ENCODE measurements around the gene ADAMTS9.

DNA sequence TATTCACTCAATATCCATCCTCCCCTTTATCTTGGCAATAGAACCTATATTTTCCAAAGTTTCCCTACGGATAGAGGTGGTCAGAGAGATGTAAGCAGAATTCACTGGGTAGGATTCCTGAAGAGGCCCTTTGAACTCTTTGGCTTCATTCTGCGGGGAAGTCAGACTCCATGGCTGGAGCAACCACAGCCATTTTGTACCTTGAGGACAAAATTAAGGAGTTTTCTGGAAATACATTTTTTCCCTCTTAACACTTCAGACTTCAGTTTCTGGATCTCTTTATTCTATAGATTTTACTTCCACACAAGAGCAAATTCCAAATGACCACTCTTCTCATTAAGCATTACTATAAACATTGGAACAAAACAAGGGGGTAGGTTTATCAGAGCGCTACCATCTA lies 43.3 kb downstream of the ADAMTS9 start:
- no peak for TF ChIP-seq RFX1 (IDR thresholded peaks at IDR 0.05)
- TF ChIP-seq SIN3A (IDR thresholded peaks at IDR 0.05; ENCODE audit: borderline replicate concordance in 2 of 2, control insufficient read depth in 1 of 2, low read depth in 2 of 2, low read length in 2 of 2), result no peak
- no peak for TF ChIP-seq USF2 (CRISPR knock-in tag; IDR thresholded peaks at IDR 0.05)
- TF ChIP-seq ZNF586 (CRISPR knock-in tag; conservative IDR thresholded peaks at IDR 0.05), result no peak
- TF ChIP-seq JUND (IDR thresholded peaks at IDR 0.05; ENCODE audit: borderline replicate concordance, low read depth, low read length), result no peak
- TF ChIP-seq JUND (tag; IDR thresholded peaks at IDR 0.05; ENCODE audit: borderline replicate concordance, low read depth, low read length), result no peak
- no peak for TF ChIP-seq TAF1 (IDR thresholded peaks at IDR 0.05; ENCODE audit: control insufficient read depth, extremely low read depth, insufficient read depth, low read length, severe bottlenecking)
- no peak for TF ChIP-seq HDAC2 (IDR thresholded peaks at IDR 0.05)
- no peak for TF ChIP-seq MXI1 (IDR thresholded peaks at IDR 0.05; ENCODE audit: low read depth, low read length)
- TF ChIP-seq, protein P1, sequence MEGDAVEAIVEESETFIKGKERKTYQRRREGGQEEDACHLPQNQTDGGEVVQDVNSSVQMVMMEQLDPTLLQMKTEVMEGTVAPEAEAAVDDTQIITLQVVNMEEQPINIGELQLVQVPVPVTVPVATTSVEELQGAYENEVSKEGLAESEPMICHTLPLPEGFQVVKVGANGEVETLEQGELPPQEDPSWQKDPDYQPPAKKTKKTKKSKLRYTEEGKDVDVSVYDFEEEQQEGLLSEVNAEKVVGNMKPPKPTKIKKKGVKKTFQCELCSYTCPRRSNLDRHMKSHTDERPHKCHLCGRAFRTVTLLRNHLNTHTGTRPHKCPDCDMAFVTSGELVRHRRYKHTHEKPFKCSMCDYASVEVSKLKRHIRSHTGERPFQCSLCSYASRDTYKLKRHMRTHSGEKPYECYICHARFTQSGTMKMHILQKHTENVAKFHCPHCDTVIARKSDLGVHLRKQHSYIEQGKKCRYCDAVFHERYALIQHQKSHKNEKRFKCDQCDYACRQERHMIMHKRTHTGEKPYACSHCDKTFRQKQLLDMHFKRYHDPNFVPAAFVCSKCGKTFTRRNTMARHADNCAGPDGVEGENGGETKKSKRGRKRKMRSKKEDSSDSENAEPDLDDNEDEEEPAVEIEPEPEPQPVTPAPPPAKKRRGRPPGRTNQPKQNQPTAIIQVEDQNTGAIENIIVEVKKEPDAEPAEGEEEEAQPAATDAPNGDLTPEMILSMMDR (IDR thresholded peaks at IDR 0.05 in 2 of 3, conservative IDR thresholded peaks at IDR 0.05 in 1 of 3; ENCODE audit: insufficient read depth in 2 of 3, low read depth in 1 of 3, low read length in 3 of 3), result no peak

Measured in K562 (cell line).